ENCODE measurements around the gene RNU1-2. TPM values are rescaled to one million over a fixed set of nuclear protein-coding genes. Genes with fewer than 3 reads are reported as not detected.
"Not testable (repeated sequence)": the region's sequence is repeated elsewhere in the genome, so short reads cannot be mapped to it uniquely, and the experiment has no call there.

Gene RNU1-2
- total and polyA plus RNA-seq, 7 experiments from 2014 or later, result 2,341 to 4,458 (median 3,337) TPM; not detected in 2

DNA sequence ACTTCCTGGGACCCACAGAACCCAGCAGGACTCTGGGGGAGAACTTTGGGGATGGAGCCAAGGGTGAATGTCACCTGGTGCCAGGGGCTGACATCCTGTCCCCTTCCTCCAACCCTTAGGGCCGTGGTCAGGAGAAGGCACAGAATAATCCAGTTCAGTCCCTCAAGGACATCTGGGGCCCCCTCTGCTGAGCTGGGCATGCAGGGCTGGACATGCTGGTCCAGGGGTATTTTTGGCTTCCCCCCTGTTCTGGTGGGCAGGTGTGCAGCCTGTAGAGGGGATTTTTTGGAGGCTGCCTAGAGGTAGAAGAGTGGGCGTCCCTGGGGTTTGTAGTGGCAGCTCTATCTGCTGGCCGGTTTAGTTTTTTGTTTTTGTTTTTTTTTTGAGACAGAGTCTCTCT is 22.6 kb downstream of the RNU1-2 start:
- H3K36me3 ChIP-seq (ENCODE audit: control insufficient read depth in 2 of 3, insufficient read depth in 3 of 3, low read length in 3 of 3), result no peaks in the 10 kb centered on the region
- H3K36me3 Mint-ChIP-seq, result no peaks in the 10 kb centered on the region
- peak overlapping the region in 1 of 9 donors; percentile 41 for H3K27ac Mint-ChIP-seq
- no peak overlapping the region for H3K4me3 Mint-ChIP-seq
- no peak for ATAC-seq
- intact Hi-C loops (cut with micrococcal nuclease), result loop anchor here in 1 of 2 donors (10.0 kb wide), 3 partner anchors 304 to 944 kb away; partner anchors contain the start of genes NBPF1 and ZBTB17
- POLR2A ChIA-PET, result no interaction called here
- no peaks in the 10 kb centered on the region for H3K9me3 ChIP-seq (ENCODE audit: control insufficient read depth in 2 of 3, low read length in 3 of 3)
- no peak overlapping the region for H3K4me3 ChIP-seq (ENCODE audit: low read length)
- CTCF ChIA-PET, result interaction anchor here (0.6 to 0.7 kb wide), 2 partner anchors 231 to 670 kb away, joined by 3 read pairs; no protein-coding TSS in a partner anchor
- DNase-seq, result no peak
- H3K4me1 Mint-ChIP-seq, result peaks cover 28 to 55% (median 45%) of the 10 kb centered on the region in 7 donors
- peaks cover 14 to 16% of the 10 kb centered on the region in 2 donors for H3K4me1 ChIP-seq (ENCODE audit: control insufficient read depth in 2 of 2, insufficient read depth in 2 of 2, low read length in 2 of 2)
- no peak overlapping the region for H3K27ac ChIP-seq (ENCODE audit: low read depth, low read length)
- no peaks in the 10 kb centered on the region for H3K9me3 Mint-ChIP-seq
- H3K27me3 ChIP-seq (ENCODE audit: control insufficient read depth in 2 of 2, insufficient read depth in 2 of 2, low read length in 2 of 2), result no peaks in the 10 kb centered on the region
- H3K27me3 Mint-ChIP-seq, result peaks cover 0 to 6% (median 0%) of the 10 kb centered on the region in 5 donors

DNA sequence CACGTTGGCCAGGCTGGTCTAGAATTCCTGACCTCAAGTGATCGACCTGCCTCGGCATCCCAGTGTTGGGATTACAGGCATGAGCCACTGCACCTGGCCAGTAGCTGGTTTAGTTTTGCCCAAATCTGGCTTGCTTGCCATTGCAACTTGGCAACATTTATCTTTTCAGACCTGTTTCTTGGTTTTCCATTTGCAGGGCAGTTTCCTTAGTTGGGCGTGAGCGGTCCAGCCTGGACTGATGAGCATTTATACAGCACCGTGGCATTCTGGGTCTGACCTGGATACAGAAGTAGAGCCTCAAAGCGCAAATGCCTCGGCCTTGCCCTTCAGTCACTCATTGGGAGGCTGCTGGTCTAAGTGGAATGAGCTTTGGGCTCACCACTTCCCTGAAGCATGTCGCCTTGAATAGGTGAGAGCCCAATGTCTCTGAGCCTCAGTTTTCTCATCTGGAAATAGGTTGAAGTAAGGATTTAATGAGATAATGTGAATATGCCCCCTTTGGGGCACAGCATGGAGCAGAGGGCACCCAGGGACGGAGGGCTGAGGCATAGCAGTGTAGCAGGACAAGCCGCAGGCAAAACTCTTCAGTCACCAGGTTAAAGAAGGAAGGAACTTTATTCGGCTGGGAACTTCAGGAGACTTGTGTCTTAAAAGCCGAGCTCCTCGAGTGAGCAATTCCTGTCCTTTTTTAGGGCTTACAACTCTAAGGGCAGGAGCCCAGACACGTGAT is 23.3 kb downstream of the RNU1-2 start:
- intact Hi-C loops (cut with micrococcal nuclease), result loop anchor here in 1 of 2 donors (10.0 kb wide), 3 partner anchors 304 to 944 kb away; partner anchors contain the start of genes NBPF1 and ZBTB17

DNA sequence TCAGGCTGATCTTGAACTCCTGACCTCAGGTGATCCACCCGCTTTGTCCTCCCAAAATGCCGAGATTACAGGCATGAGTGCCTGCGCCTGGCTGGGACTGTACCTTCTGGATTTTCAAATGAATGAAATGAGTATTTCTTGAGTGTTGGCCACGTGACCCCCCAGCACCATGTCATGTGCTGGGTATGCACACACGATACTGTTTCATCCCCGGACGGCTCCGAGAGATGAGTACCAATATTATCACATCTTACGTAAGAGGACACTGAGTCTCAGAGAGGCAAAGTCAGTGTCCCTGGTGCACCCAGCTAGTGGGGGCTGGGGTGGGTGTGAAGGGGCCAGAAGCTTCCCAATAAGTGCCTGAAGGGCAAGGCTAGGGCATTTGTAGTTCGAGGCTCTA is 25.2 kb downstream of the RNU1-2 start:
- H3K27me3 Mint-ChIP-seq, result no peaks in the 10 kb centered on the region
- ATAC-seq (no peak), DNase-seq (peak in 1 of 9 donors; percentile 5)
- CTCF ChIA-PET, result no interaction called here
- H3K4me1 ChIP-seq (ENCODE audit: control insufficient read depth in 2 of 2, insufficient read depth in 2 of 2, low read length in 2 of 2), result peaks cover 10 to 13% of the 10 kb centered on the region in 2 donors
- intact Hi-C loops (cut with micrococcal nuclease), result no loop called here
- no peaks in the 10 kb centered on the region for H3K36me3 Mint-ChIP-seq
- POLR2A ChIA-PET, result interaction anchor here (1.9 kb wide), 1 partner anchor 16 kb away, joined by 12 read pairs; no protein-coding TSS in a partner anchor
- no peaks in the 10 kb centered on the region for H3K27me3 ChIP-seq (ENCODE audit: control insufficient read depth in 2 of 2, insufficient read depth in 2 of 2, low read length in 2 of 2)
- no peak overlapping the region for H3K4me3 ChIP-seq (ENCODE audit: low read length)
- H3K4me3 Mint-ChIP-seq, result peak overlapping the region in 4 of 10 donors; percentile 29 to 78 (median 62)
- no peaks in the 10 kb centered on the region for H3K9me3 Mint-ChIP-seq
- H3K4me1 Mint-ChIP-seq, result peaks cover 16 to 55% (median 37%) of the 10 kb centered on the region in 7 donors
- no peaks in the 10 kb centered on the region for H3K9me3 ChIP-seq (ENCODE audit: control insufficient read depth in 2 of 3, low read length in 3 of 3)
- H3K27ac Mint-ChIP-seq, result peak overlapping the region in 1 of 9 donors; percentile 38
- no peaks in the 10 kb centered on the region for H3K36me3 ChIP-seq (ENCODE audit: control insufficient read depth in 2 of 3, insufficient read depth in 3 of 3, low read length in 3 of 3)
- H3K27ac ChIP-seq (ENCODE audit: low read depth, low read length), result no peak overlapping the region

More for the DNA sequence above, 23.3 kb downstream of the RNU1-2 start:
- CTCF ChIA-PET, result interaction anchor here (0.6 to 0.9 kb wide), 3 partner anchors 32 to 659 kb away, joined by 3 to 5 read pairs (median 3); no protein-coding TSS in a partner anchor
- H3K4me3 Mint-ChIP-seq; H3K27me3 ChIP-seq (ENCODE audit: control insufficient read depth in 2 of 2, insufficient read depth in 2 of 2, low read length in 2 of 2); H3K9me3 ChIP-seq (ENCODE audit: control insufficient read depth in 2 of 3, low read length in 3 of 3); H3K27ac ChIP-seq (ENCODE audit: low read depth, low read length); H3K36me3 Mint-ChIP-seq; ATAC-seq; H3K36me3 ChIP-seq (ENCODE audit: control insufficient read depth in 2 of 3, insufficient read depth in 3 of 3, low read length in 3 of 3); H3K4me3 ChIP-seq (ENCODE audit: low read length); H3K27me3 Mint-ChIP-seq; H3K27ac Mint-ChIP-seq; DNase-seq; H3K9me3 Mint-ChIP-seq; POLR2A ChIA-PET: not testable (repeated sequence)
- H3K4me1 ChIP-seq (ENCODE audit: control insufficient read depth in 2 of 2, insufficient read depth in 2 of 2, low read length in 2 of 2), result peaks cover 10 to 13% of the 10 kb centered on the region in 2 donors
- H3K4me1 Mint-ChIP-seq, result peaks cover 25 to 57% (median 44%) of the 10 kb centered on the region in 7 donors

DNA sequence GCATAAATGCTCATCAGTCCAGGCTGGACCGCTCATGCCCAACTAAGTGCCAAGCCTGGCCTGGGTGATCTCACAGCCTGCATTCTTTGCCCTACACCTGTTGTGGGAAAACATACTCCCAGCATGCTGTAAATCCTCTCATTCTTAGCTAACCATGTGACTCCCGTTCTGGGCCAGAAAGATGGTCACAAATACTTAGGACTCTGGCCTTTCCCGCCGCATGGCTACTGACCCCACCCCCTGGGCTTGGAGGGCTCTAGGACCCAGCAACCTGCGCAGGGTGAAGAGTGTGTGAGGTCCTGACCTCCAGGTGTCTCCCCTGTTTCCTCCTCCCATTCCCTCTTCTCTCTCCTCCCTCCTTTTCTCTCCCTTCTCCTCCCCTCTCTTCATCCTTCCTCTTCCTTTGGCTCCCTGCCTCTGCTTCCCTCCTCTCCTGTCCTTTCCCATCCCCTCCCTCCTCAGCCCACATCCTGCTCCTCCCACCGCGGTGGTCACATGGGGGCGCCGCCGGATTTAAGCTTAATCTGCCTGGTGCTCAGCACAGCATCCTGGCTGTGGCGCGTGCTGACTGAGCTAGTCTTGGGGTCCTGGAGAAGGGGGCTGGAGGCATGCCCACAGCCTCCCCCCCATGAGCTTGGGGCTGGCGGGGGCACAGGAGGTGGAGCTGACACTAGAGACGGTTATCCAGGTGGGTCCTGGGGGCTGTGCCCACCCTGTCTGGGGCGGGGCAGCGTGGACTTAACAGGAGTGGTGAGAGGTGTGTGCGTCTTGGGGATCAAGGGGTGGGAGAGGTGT is 25.8 kb downstream of the RNU1-2 start, which contains the start of gene CROCC:
Gene CROCC (plus strand): TSS at position 541 of the 795 bp plus-strand sequence. CDS start 88 bp downstream, at position 629.
- Histone ChIP-seq H3K27me3 (ENCODE audit: control insufficient read depth in 2 of 2, insufficient read depth in 2 of 2, low read length in 2 of 2) (no peaks in the 10 kb centered on the region), H3K36me3 (ENCODE audit: control insufficient read depth in 2 of 3, insufficient read depth in 3 of 3, low read length in 3 of 3) (no peaks in the 10 kb centered on the region), H3K4me3 (ENCODE audit: low read length) (peak within 1 kb of the TSS; percentile 32), H3K9me3 (ENCODE audit: control insufficient read depth in 2 of 3, low read length in 3 of 3) (no peaks in the 10 kb centered on the region), H3K4me1 (ENCODE audit: control insufficient read depth in 2 of 2, insufficient read depth in 2 of 2, low read length in 2 of 2) (peaks cover 10 to 13% of the 10 kb centered on the region in 2 donors), H3K27ac (ENCODE audit: low read depth, low read length) (peak within 1 kb of the TSS; percentile 15)
- Mint-ChIP-seq H3K9me3 (no peaks in the 10 kb centered on the region), H3K4me3 (peak within 1 kb of the TSS; percentile 47 to 79 (median 70)), H3K4me1 (peaks cover 13 to 53% (median 32%) of the 10 kb centered on the region in 7 donors), H3K27ac (peak within 1 kb of the TSS in 5 of 9 donors; percentile 25 to 74 (median 46)), H3K27me3 (no peaks in the 10 kb centered on the region), H3K36me3 (no peaks in the 10 kb centered on the region)
- POLR2A ChIA-PET, result interaction anchor here (0.9 to 1.9 kb wide), 2 partner anchors 17 to 38 kb away, joined by 3 to 12 read pairs; no protein-coding TSS in a partner anchor
- intact Hi-C loops (cut with micrococcal nuclease), result no loop called here
- DNase-seq, result peak in 6 of 9 donors; percentile 27 to 50 (median 38)
- peak; percentile 74 for ATAC-seq
- CTCF ChIA-PET, result interaction anchor here (1.0 kb wide), 1 partner anchor 39 kb away, joined by 5 read pairs; no protein-coding TSS in a partner anchor

DNA sequence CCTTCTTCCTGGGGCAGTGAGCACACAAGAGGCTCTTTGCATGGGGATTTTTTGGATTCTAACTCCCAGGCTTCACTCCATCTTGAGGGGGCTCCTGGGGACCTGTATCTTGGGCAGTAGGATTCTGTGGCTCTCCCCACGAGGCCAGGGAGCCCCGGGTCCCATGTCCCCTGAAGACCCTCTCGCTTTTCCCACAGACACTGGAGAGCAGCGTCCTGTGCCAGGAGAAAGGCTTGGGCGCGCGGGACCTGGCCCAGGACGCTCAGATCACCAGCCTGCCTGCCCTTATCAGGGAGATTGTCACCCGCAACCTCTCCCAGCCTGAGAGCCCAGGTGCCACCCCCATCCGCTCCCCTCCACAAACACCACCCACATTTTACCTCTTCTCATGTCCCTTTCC is 26.7 kb downstream of the RNU1-2 start:
- H3K36me3 ChIP-seq (ENCODE audit: control insufficient read depth in 2 of 3, insufficient read depth in 3 of 3, low read length in 3 of 3), result no peaks in the 10 kb centered on the region
- peaks cover 13 to 61% (median 37%) of the 10 kb centered on the region in 7 donors for H3K4me1 Mint-ChIP-seq
- H3K27ac Mint-ChIP-seq, result peak overlapping the region in 1 of 9 donors; percentile 59
- peaks cover 10 to 13% of the 10 kb centered on the region in 2 donors for H3K4me1 ChIP-seq (ENCODE audit: control insufficient read depth in 2 of 2, insufficient read depth in 2 of 2, low read length in 2 of 2)
- no peaks in the 10 kb centered on the region for H3K9me3 ChIP-seq (ENCODE audit: control insufficient read depth in 2 of 3, low read length in 3 of 3)
- DNase-seq (peak in 1 of 9 donors; percentile 3), ATAC-seq (no peak)
- CTCF ChIA-PET, result no interaction called here
- intact Hi-C loops (cut with micrococcal nuclease), result no loop called here
- H3K9me3 Mint-ChIP-seq, result no peaks in the 10 kb centered on the region
- H3K27ac ChIP-seq (ENCODE audit: low read depth, low read length), result no peak overlapping the region
- POLR2A ChIA-PET, result interaction anchor here (0.6 to 1.9 kb wide), 3 partner anchors 8 to 101 kb away, joined by 3 to 12 read pairs (median 3); no protein-coding TSS in a partner anchor
- no peaks in the 10 kb centered on the region for H3K27me3 Mint-ChIP-seq
- H3K36me3 Mint-ChIP-seq, result no peaks in the 10 kb centered on the region
- H3K4me3 Mint-ChIP-seq, result peak overlapping the region in 8 of 10 donors; percentile 16 to 79 (median 72)
- H3K4me3 ChIP-seq (ENCODE audit: low read length), result no peak overlapping the region
- H3K27me3 ChIP-seq (ENCODE audit: control insufficient read depth in 2 of 2, insufficient read depth in 2 of 2, low read length in 2 of 2), result no peaks in the 10 kb centered on the region

DNA sequence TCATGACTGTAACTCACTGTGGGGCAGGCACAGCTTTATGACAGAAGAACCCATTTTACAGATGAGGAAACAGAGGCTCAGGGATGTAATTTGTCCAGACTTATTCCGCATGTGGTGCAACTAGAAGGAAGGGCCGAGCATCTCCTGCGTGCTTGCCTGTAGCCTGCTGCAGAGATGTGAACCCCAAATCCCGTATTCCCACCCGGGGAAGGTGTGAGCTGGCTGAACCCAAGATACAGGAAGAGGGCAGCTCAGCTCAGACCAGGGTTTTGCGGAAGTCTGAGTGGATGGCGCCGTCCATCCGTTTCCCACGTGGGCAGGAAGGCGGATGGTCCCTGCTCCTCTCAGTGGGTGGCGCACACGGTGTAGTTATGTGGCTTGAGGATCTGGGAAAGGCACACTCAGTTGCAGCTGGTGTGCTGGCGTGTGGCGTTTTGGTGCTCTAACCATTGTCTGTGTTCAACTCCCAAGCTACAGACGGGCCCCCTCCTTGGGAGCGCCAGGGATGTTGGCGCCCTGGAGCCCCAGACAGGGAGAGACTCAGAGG is 27.2 kb downstream of the RNU1-2 start:
- H3K9me3 Mint-ChIP-seq, result no peaks in the 10 kb centered on the region
- peaks cover 10 to 13% of the 10 kb centered on the region in 2 donors for H3K4me1 ChIP-seq (ENCODE audit: control insufficient read depth in 2 of 2, insufficient read depth in 2 of 2, low read length in 2 of 2)
- ATAC-seq, result no peak
- no peak overlapping the region for H3K27ac ChIP-seq (ENCODE audit: low read depth, low read length)
- CTCF ChIA-PET, result no interaction called here
- H3K36me3 Mint-ChIP-seq, result no peaks in the 10 kb centered on the region
- intact Hi-C loops (cut with micrococcal nuclease), result no loop called here
- no peak overlapping the region for H3K4me3 ChIP-seq (ENCODE audit: low read length)
- H3K4me3 Mint-ChIP-seq, result peak overlapping the region in 5 of 10 donors; percentile 17 to 78 (median 32)
- DNase-seq, result peak in 1 of 9 donors; percentile 5
- no peaks in the 10 kb centered on the region for H3K27me3 ChIP-seq (ENCODE audit: control insufficient read depth in 2 of 2, insufficient read depth in 2 of 2, low read length in 2 of 2)
- H3K9me3 ChIP-seq (ENCODE audit: control insufficient read depth in 2 of 3, low read length in 3 of 3), result no peaks in the 10 kb centered on the region
- peaks cover 13 to 63% (median 37%) of the 10 kb centered on the region in 7 donors for H3K4me1 Mint-ChIP-seq
- no peaks in the 10 kb centered on the region for H3K36me3 ChIP-seq (ENCODE audit: control insufficient read depth in 2 of 3, insufficient read depth in 3 of 3, low read length in 3 of 3)
- peak overlapping the region in 1 of 9 donors; percentile 21 for H3K27ac Mint-ChIP-seq
- POLR2A ChIA-PET, result interaction anchor here (0.6 to 1.9 kb wide), 3 partner anchors 9 to 101 kb away, joined by 3 to 12 read pairs (median 3); no protein-coding TSS in a partner anchor
- H3K27me3 Mint-ChIP-seq, result no peaks in the 10 kb centered on the region

All from naive thymus-derived CD4-positive, alpha-beta T cell (primary cell).